HCT116 (cell line): ENCODE measurements around the gene CHST8. TPM values are rescaled to one million over a fixed set of nuclear protein-coding genes. Genes with fewer than 3 reads are reported as not detected.

Experiments used
- ATAC-seq: fragments of 200-7000 bp; cut with Tn5 transposase; 2 replicates; pipeline ENCODE4 v1.9.1; 2020; ENCODE audit warnings: mild to moderate bottlenecking, moderate library complexity
- BruUV-seq: library from RNA; stranded (reverse); fragments of 400-500 nt; replicated peaks from 2 replicates; lab custom pipeline; 2021; lab: Mats Ljungman, UMichigan
- CTCF ChIA-PET: fragments of 300-600 bp; sonication (Branson Sonifier 250); formaldehyde crosslinking; loops from one replicate; lab custom pipeline; 2021; ENCODE audit warnings: antibody characterized with exemption; lab: Charles Lee
- POLR2A ChIA-PET: fragments of 300-600, 350-600 bp; sonication (Branson Sonifier 250); formaldehyde crosslinking; loops from one replicate; lab custom pipeline; 2021; ENCODE audit warnings: antibody characterized with exemption; lab: Charles Lee
- RAD21 ChIA-PET, 2 experiments: fragments of 300-600 bp; sonication (Branson Sonifier 250); formaldehyde crosslinking; loops; one replicate each; lab custom pipeline; 2023; ENCODE audit warnings: low total read pairs in 2 of 2; ENCODE audit not compliant: uncharacterized antibody in 2 of 2, unreplicated experiment in 2 of 2, low non-redundant PET in 1 of 2; lab: Charles Lee
- DNase-seq: peaks from one replicate; pipeline ENCODE4 v3.0.0-alpha.2; 2010; ENCODE audit warnings: low read depth, low spot score
- H2AFZ ChIP-seq: fragments of 200-600 bp; shearing (Covaris generic), sonication (generic); 2 replicates; pipeline ENCODE4 v1.6.1; 2017; ENCODE audit warnings: low read depth, mixed run types, mixed read lengths, antibody characterized with exemption, low read length; ENCODE audit not compliant: poor library complexity, severe bottlenecking
- H3K27ac ChIP-seq: 2 replicates; pipeline ENCODE4 v1.5.1; 2012; ENCODE audit warnings: low read depth, low read length
- H3K27me3 ChIP-seq: fragments of 200-600 bp; sonication (generic); 2 replicates; pipeline ENCODE4 v1.6.1; 2016; ENCODE audit warnings: mixed run types, low read length, mixed read lengths; ENCODE audit not compliant: insufficient read depth
- H3K36me3 ChIP-seq, 2 experiments: fragments of 200-500 bp in 1 of 2; fragments of 200-600 bp in 1 of 2; sonication (Bioruptor generic) in 1 of 2; sonication (generic) in 1 of 2; 2 replicates each; pipeline versions ENCODE4 v1.5.1 to v1.6.1; 2014 to 2016; ENCODE audit warnings: low read length in 2 of 2, inconsistent platforms in 1 of 2, mixed read lengths in 1 of 2, mixed run types in 1 of 2; ENCODE audit not compliant: insufficient read depth in 2 of 2, control insufficient read depth in 1 of 2
- H3K4me1 ChIP-seq, 2 experiments: fragments of 200-600 bp in 1 of 2; sonication (generic) in 1 of 2; 2 replicates each; pipeline versions ENCODE4 v1.5.1 to v1.6.1; 2012 to 2017; ENCODE audit warnings: low read length in 2 of 2, inconsistent platforms in 1 of 2, mild to moderate bottlenecking in 1 of 2, mixed read lengths in 1 of 2, mixed run types in 1 of 2, moderate library complexity in 1 of 2; ENCODE audit not compliant: insufficient read depth in 2 of 2, control insufficient read depth in 1 of 2
- H3K4me2 ChIP-seq: fragments of 200-600 bp; sonication (generic); 2 replicates; pipeline ENCODE4 v1.6.1; 2017; ENCODE audit warnings: mixed run types, low read length, mixed read lengths
- H3K4me3 ChIP-seq, 2 experiments: fragments of 200-600 bp in 1 of 2; sonication (generic) in 1 of 2; replicated peaks in 1 of 2; 2 replicates each; pipeline ENCODE4 v1.5.1; 2011 to 2016; ENCODE audit warnings: low read length in 2 of 2, control low read depth in 1 of 2, low read depth in 1 of 2, mild to moderate bottlenecking in 1 of 2, mixed read lengths in 1 of 2, mixed run types in 1 of 2
- H3K79me2 ChIP-seq: fragments of 200-600 bp; sonication (generic); 2 replicates; pipeline ENCODE4 v1.6.1; 2017; ENCODE audit warnings: mild to moderate bottlenecking, mixed run types, low read length, moderate library complexity, mixed read lengths; ENCODE audit not compliant: insufficient read depth
- H3K9ac ChIP-seq: fragments of 200-600 bp; sonication (generic); 2 replicates; pipeline ENCODE4 v1.6.1; 2016; ENCODE audit warnings: low read length, mixed read lengths
- H3K9me2 ChIP-seq: fragments of 200-600 bp; sonication (generic), shearing (Covaris generic); 2 replicates; pipeline ENCODE4 v1.6.1; 2017; ENCODE audit warnings: mixed run types, mild to moderate bottlenecking, moderate library complexity; ENCODE audit not compliant: insufficient read depth
- H3K9me3 ChIP-seq, 2 experiments: fragments of 200-500 bp in 1 of 2; fragments of 200-600 bp in 1 of 2; sonication (Bioruptor generic) in 1 of 2; sonication (generic) in 1 of 2; 2 replicates each; pipeline ENCODE4 v1.6.1; 2014 to 2017; ENCODE audit warnings: low read length in 2 of 2, mixed read lengths in 2 of 2, inconsistent platforms in 1 of 2, low read depth in 1 of 2, mild to moderate bottlenecking in 1 of 2, mixed run types in 1 of 2, moderate library complexity in 1 of 2; ENCODE audit not compliant: control insufficient read depth in 1 of 2, insufficient read depth in 1 of 2
- H4K20me1 ChIP-seq: fragments of 200-600 bp; sonication (generic), shearing (Covaris generic); 2 replicates; pipeline ENCODE4 v1.6.1; 2017; ENCODE audit warnings: mixed run types, mild to moderate bottlenecking, moderate library complexity; ENCODE audit not compliant: insufficient read depth
- CBX3 ChIP-seq: IDR thresholded peaks from 2 replicates; pipeline ENCODE4 v1.6.1; 2012; ENCODE audit warnings: low read depth
- CEBPB ChIP-seq: IDR thresholded peaks from 2 replicates; pipeline ENCODE4 v1.6.1; 2012; ENCODE audit warnings: low read depth
- ELF1 ChIP-seq: IDR thresholded peaks from 2 replicates; pipeline ENCODE4 v1.6.1; 2012; ENCODE audit warnings: low read depth, borderline replicate concordance
- EZH2phosphoT487 ChIP-seq: fragments of 200-600 bp; IDR thresholded peaks from 2 replicates; pipeline ENCODE4 v1.6.1; 2018; ENCODE audit warnings: antibody characterized with exemption, borderline replicate concordance
- POLR2AphosphoS5 ChIP-seq: IDR thresholded peaks from 2 replicates; pipeline ENCODE4 v1.6.1; 2011; ENCODE audit warnings: mild to moderate bottlenecking, low read depth, low read length, moderate library complexity
- SIN3A ChIP-seq: IDR thresholded peaks from 2 replicates; pipeline ENCODE4 v1.6.1; 2012; ENCODE audit warnings: low read depth
- SP1 ChIP-seq: IDR thresholded peaks from 2 replicates; pipeline ENCODE4 v1.6.1; 2012; ENCODE audit warnings: low read depth
- YY1 ChIP-seq: IDR thresholded peaks from 2 replicates; pipeline ENCODE4 v1.6.1; 2011; ENCODE audit warnings: low read length, low read depth, moderate library complexity, mild to moderate bottlenecking; ENCODE audit not compliant: insufficient replicate concordance; ENCODE audit errors: extremely low read depth
- intact Hi-C: fragments of 100-400 bp; cut with micrococcal nuclease; formaldehyde crosslinking; loops from 2 replicates; pipeline ENCODE4 v1.10.0; 2022
- total RNA-seq: library from RNA; stranded (reverse); gene quantifications from one replicate; pipeline ENCODE4 v1.2.1, GENCODE V29; 2021; ENCODE audit not compliant: unreplicated experiment
- TF ChIP-seq, protein P1 (sequence below): IDR thresholded peaks from 2 replicates; pipeline ENCODE4 v1.6.1; 2012
- TF ChIP-seq, protein P2 (sequence below), 3 experiments: fragments of 200-600 bp in 1 of 3; sonication (generic) in 1 of 3; IDR thresholded peaks in 2 of 3; conservative IDR thresholded peaks in 1 of 3; 2 replicates each; pipeline ENCODE4 v1.5.1; 2012 to 2017; ENCODE audit warnings: low read depth in 2 of 3, low read length in 2 of 3, antibody characterized with exemption in 1 of 3, borderline replicate concordance in 1 of 3, control low read depth in 1 of 3, mild to moderate bottlenecking in 1 of 3, mixed read lengths in 1 of 3, mixed run types in 1 of 3, moderate library complexity in 1 of 3; ENCODE audit not compliant: insufficient read depth in 1 of 3

CHST8 gene
- total RNA-seq, 1 experiment from 2014 or later, result not detected

DNA sequence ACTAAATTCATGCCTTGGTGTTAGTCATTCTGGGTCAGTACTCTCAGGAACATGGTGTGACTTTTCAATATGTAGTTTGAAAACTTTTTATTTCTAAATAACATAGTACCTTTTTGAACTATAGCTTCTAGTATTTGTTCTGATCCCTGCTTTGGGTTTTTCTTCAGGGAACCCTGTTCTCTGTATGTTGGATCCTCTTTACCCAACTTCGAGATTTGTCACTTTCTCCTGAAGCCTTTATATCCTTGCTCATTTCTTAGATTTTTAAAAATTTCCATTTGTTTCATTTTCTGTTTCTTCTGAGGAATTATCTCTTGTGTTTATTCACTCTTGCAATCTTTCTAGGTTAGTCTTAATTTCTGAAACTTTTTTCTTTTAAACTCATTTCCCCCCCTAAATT, 12.4 kb upstream of the CHST8 start:
- no peaks in the 10 kb centered on the region for H3K36me3 ChIP-seq
- no peaks in the 10 kb centered on the region for H4K20me1 ChIP-seq
- no peaks in the 10 kb centered on the region for H3K4me1 ChIP-seq
- DNase-seq (no peak), ATAC-seq (no peak)
- no peak overlapping the region for H2AFZ ChIP-seq
- BruUV-seq, result no TSS peak
- H3K9ac ChIP-seq, result no peak overlapping the region
- H3K27me3 ChIP-seq, result peaks cover 24% of the 10 kb centered on the region
- intact Hi-C loops, result no loop called here
- POLR2A ChIA-PET, result no interaction called here
- H3K79me2 ChIP-seq, result no peaks in the 10 kb centered on the region
- no peak overlapping the region for H3K4me2 ChIP-seq
- TF ChIP-seq ELF1 (no peak), POLR2AphosphoS5 (no peak), SIN3A (no peak), CEBPB (no peak), YY1 (no peak), EZH2phosphoT487 (no peak), CBX3 (no peak), SP1 (no peak)
- TF ChIP-seq, protein P1, sequence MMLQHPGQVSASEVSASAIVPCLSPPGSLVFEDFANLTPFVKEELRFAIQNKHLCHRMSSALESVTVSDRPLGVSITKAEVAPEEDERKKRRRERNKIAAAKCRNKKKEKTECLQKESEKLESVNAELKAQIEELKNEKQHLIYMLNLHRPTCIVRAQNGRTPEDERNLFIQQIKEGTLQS, result no peak
- TF ChIP-seq, protein P2, sequence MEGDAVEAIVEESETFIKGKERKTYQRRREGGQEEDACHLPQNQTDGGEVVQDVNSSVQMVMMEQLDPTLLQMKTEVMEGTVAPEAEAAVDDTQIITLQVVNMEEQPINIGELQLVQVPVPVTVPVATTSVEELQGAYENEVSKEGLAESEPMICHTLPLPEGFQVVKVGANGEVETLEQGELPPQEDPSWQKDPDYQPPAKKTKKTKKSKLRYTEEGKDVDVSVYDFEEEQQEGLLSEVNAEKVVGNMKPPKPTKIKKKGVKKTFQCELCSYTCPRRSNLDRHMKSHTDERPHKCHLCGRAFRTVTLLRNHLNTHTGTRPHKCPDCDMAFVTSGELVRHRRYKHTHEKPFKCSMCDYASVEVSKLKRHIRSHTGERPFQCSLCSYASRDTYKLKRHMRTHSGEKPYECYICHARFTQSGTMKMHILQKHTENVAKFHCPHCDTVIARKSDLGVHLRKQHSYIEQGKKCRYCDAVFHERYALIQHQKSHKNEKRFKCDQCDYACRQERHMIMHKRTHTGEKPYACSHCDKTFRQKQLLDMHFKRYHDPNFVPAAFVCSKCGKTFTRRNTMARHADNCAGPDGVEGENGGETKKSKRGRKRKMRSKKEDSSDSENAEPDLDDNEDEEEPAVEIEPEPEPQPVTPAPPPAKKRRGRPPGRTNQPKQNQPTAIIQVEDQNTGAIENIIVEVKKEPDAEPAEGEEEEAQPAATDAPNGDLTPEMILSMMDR (IDR thresholded peaks at IDR 0.05 in 2 of 3, conservative IDR thresholded peaks at IDR 0.05 in 1 of 3; ENCODE audit: borderline replicate concordance in 1 of 3, insufficient read depth in 1 of 3, low read depth in 2 of 3, low read length in 2 of 3), result no peak
- CTCF ChIA-PET, result no interaction called here
- 0 out of 4 replicates have a peak, but pooled peaks cover 0 to 4% of the 10 kb centered on the region in 2 experiments for H3K9me3 ChIP-seq
- RAD21 ChIA-PET, result no interaction called here
- H3K27ac ChIP-seq, result no peak overlapping the region
- no peak overlapping the region for H3K4me3 ChIP-seq
- H3K9me2 ChIP-seq, result no peaks in the 10 kb centered on the region
